ENCODE results near the gene YPEL3.

Gene YPEL3

GRCh38 chr16:30066761-30067583 lies 29.0 kb downstream of the YPEL3 start:
- H3K27ac ChIP-seq (ENCODE audit: low read depth, low read length): peak overlapping the region; percentile 86; the same call in 1 of the 2 replicates
- H3K9me3 ChIP-seq (ENCODE audit: control insufficient read depth, insufficient read depth, low read depth, low read length): no peaks in the 10 kb centered on the region
- H3K27me3 ChIP-seq (ENCODE audit: control insufficient read depth, insufficient read depth, low read length): no peaks in the 10 kb centered on the region
- H3K4me3 ChIP-seq (ENCODE audit: low read depth, low read length): peak overlapping the region; percentile 100
- peaks cover 21% of the 10 kb centered on the region for H3K4me1 ChIP-seq (ENCODE audit: control insufficient read depth, insufficient read depth, low read length)
- H3K36me3 ChIP-seq (ENCODE audit: control insufficient read depth, insufficient read depth, low read length): peaks cover 62% of the 10 kb centered on the region
- peak overlapping the region; percentile 99 for H3K9ac ChIP-seq (ENCODE audit: low read length)

- Histone ChIP-seq H3K27ac (ENCODE audit: low read depth, low read length) (peak overlapping the region; percentile 86), H3K9ac (ENCODE audit: low read length) (peak overlapping the region; percentile 99), H3K27me3 (ENCODE audit: control insufficient read depth, insufficient read depth, low read length) (no peaks in the 10 kb centered on the region), H3K9me3 (ENCODE audit: control insufficient read depth, insufficient read depth, low read depth, low read length) (no peaks in the 10 kb centered on the region), H3K4me3 (ENCODE audit: low read depth, low read length) (peak overlapping the region; percentile 100), H3K36me3 (ENCODE audit: control insufficient read depth, insufficient read depth, low read length) (peaks cover 54% of the 10 kb centered on the region), H3K4me1 (ENCODE audit: control insufficient read depth, insufficient read depth, low read length) (peaks cover 21% of the 10 kb centered on the region)
These were observed 29.9 kb downstream of the YPEL3 start for GRCh38 chr16:30065943-30066760.

GRCh38 chr16:30065102-30065942 lies 30.7 kb downstream of the YPEL3 start, which contains the start of gene ALDOA:
Gene ALDOA, plus strand, starts transcription at chr16:30065760. Its CDS starts 1,138 bp downstream, at chr16:30066898.
- Histone ChIP-seq H3K9me3 (ENCODE audit: control insufficient read depth, insufficient read depth, low read depth, low read length) (no peaks in the 10 kb centered on the region), H3K27me3 (ENCODE audit: control insufficient read depth, insufficient read depth, low read length) (no peaks in the 10 kb centered on the region), H3K9ac (ENCODE audit: low read length) (peak within 1 kb of the TSS; percentile 99), H3K4me3 (ENCODE audit: low read depth, low read length) (peak within 1 kb of the TSS; percentile 100), H3K27ac (ENCODE audit: low read depth, low read length) (peak within 1 kb of the TSS; percentile 86), H3K4me1 (ENCODE audit: control insufficient read depth, insufficient read depth, low read length) (peaks cover 26% of the 10 kb centered on the region), H3K36me3 (ENCODE audit: control insufficient read depth, insufficient read depth, low read length) (peaks cover 46% of the 10 kb centered on the region)

GRCh38 chr16:30064729-30065101 lies 31.3 kb downstream of the YPEL3 start:
- Histone ChIP-seq H3K9ac (ENCODE audit: low read length) (peak overlapping the region; percentile 95), H3K4me1 (ENCODE audit: control insufficient read depth, insufficient read depth, low read length) (peaks cover 26% of the 10 kb centered on the region), H3K27ac (ENCODE audit: low read depth, low read length) (peak overlapping the region; percentile 86; the same call in 1 of the 2 replicates), H3K27me3 (ENCODE audit: control insufficient read depth, insufficient read depth, low read length) (no peaks in the 10 kb centered on the region), H3K4me3 (ENCODE audit: low read depth, low read length) (peak overlapping the region; percentile 100), H3K36me3 (ENCODE audit: control insufficient read depth, insufficient read depth, low read length) (peaks cover 40% of the 10 kb centered on the region), H3K9me3 (ENCODE audit: control insufficient read depth, insufficient read depth, low read depth, low read length) (no peaks in the 10 kb centered on the region)

- Histone ChIP-seq H3K36me3 (ENCODE audit: control insufficient read depth, insufficient read depth, low read length) (peaks cover 34% of the 10 kb centered on the region), H3K9me3 (ENCODE audit: control insufficient read depth, insufficient read depth, low read depth, low read length) (no peaks in the 10 kb centered on the region), H3K27me3 (ENCODE audit: control insufficient read depth, insufficient read depth, low read length) (no peaks in the 10 kb centered on the region), H3K4me3 (ENCODE audit: low read depth, low read length) (peak overlapping the region; percentile 100), H3K27ac (ENCODE audit: low read depth, low read length) (peak overlapping the region; percentile 86; the same call in 1 of the 2 replicates), H3K9ac (ENCODE audit: low read length) (peak overlapping the region; percentile 95), H3K4me1 (ENCODE audit: control insufficient read depth, insufficient read depth, low read length) (peaks cover 26% of the 10 kb centered on the region)
These were observed 31.9 kb downstream of the YPEL3 start for GRCh38 chr16:30063893-30064728.

GRCh38 chr16:30063278-30063892 lies 32.6 kb downstream of the YPEL3 start:
- H3K9ac ChIP-seq (ENCODE audit: low read length): peak overlapping the region; percentile 95
- peak overlapping the region; percentile 100 for H3K4me3 ChIP-seq (ENCODE audit: low read depth, low read length)
- H3K27ac ChIP-seq (ENCODE audit: low read depth, low read length): peak overlapping the region; percentile 86; the same call in 1 of the 2 replicates

GRCh38 chr16:30060836-30061554 lies 35.0 kb downstream of the YPEL3 start:
- Histone ChIP-seq H3K36me3 (ENCODE audit: control insufficient read depth, insufficient read depth, low read length) (peaks cover 3% of the 10 kb centered on the region; the same call in 1 of the 2 replicates), H3K9ac (ENCODE audit: low read length) (no peak overlapping the region), H3K4me3 (ENCODE audit: low read depth, low read length) (no peak overlapping the region), H3K27me3 (ENCODE audit: control insufficient read depth, insufficient read depth, low read length) (no peaks in the 10 kb centered on the region), H3K9me3 (ENCODE audit: control insufficient read depth, insufficient read depth, low read depth, low read length) (no peaks in the 10 kb centered on the region), H3K27ac (ENCODE audit: low read depth, low read length) (no peak overlapping the region), H3K4me1 (ENCODE audit: control insufficient read depth, insufficient read depth, low read length) (peaks cover 14% of the 10 kb centered on the region)

More at GRCh38 chr16:30063278-30063892, 32.6 kb downstream of the YPEL3 start:
- Histone ChIP-seq H3K27me3 (ENCODE audit: control insufficient read depth, insufficient read depth, low read length) (no peaks in the 10 kb centered on the region), H3K4me1 (ENCODE audit: control insufficient read depth, insufficient read depth, low read length) (peaks cover 26% of the 10 kb centered on the region), H3K9me3 (ENCODE audit: control insufficient read depth, insufficient read depth, low read depth, low read length) (no peaks in the 10 kb centered on the region), H3K36me3 (ENCODE audit: control insufficient read depth, insufficient read depth, low read length) (peaks cover 26% of the 10 kb centered on the region)

- no peaks in the 10 kb centered on the region for H3K36me3 ChIP-seq (ENCODE audit: control insufficient read depth, insufficient read depth, low read length)
- H3K27me3 ChIP-seq (ENCODE audit: control insufficient read depth, insufficient read depth, low read length): no peaks in the 10 kb centered on the region
- H3K27ac ChIP-seq (ENCODE audit: low read depth, low read length): no peak overlapping the region
These were observed 35.7 kb downstream of the YPEL3 start for GRCh38 chr16:30060346-30060745.

GRCh38 chr16:30054959-30055553 lies 41.0 kb downstream of the YPEL3 start:
- H3K27me3 ChIP-seq (ENCODE audit: control insufficient read depth, insufficient read depth, low read length): no peaks in the 10 kb centered on the region
- H3K27ac ChIP-seq (ENCODE audit: low read depth, low read length): no peak overlapping the region
- H3K9me3 ChIP-seq (ENCODE audit: control insufficient read depth, insufficient read depth, low read depth, low read length): no peaks in the 10 kb centered on the region
- H3K4me1 ChIP-seq (ENCODE audit: control insufficient read depth, insufficient read depth, low read length): no peaks in the 10 kb centered on the region; the same call in 1 of the 2 replicates
- H3K4me3 ChIP-seq (ENCODE audit: low read depth, low read length): no peak overlapping the region
- no peak overlapping the region for H3K9ac ChIP-seq (ENCODE audit: low read length)
- no peaks in the 10 kb centered on the region for H3K36me3 ChIP-seq (ENCODE audit: control insufficient read depth, insufficient read depth, low read length)

More at GRCh38 chr16:30060346-30060745, 35.7 kb downstream of the YPEL3 start:
- H3K4me3 ChIP-seq (ENCODE audit: low read depth, low read length): no peak overlapping the region
- H3K4me1 ChIP-seq (ENCODE audit: control insufficient read depth, insufficient read depth, low read length): peaks cover 14% of the 10 kb centered on the region
- H3K9me3 ChIP-seq (ENCODE audit: control insufficient read depth, insufficient read depth, low read depth, low read length): no peaks in the 10 kb centered on the region
- H3K9ac ChIP-seq (ENCODE audit: low read length): no peak overlapping the region

All from HUES6 (cell line).